K562 (cell line): ENCODE measurements around the gene FOXJ3. TPM values are rescaled to one million over a fixed set of nuclear protein-coding genes. Genes with fewer than 3 reads are reported as not detected.

Source experiments
- ARID4B ChIP-seq: sonication (generic); formaldehyde crosslinking; IDR thresholded peaks from 2 replicates; pipeline ENCODE4 v1.8.0; 2022; ENCODE audit warnings: mild to moderate bottlenecking, missing genetic modification reagents
- DIDO1 ChIP-seq: fragments of 450-650 bp; IDR thresholded peaks from 2 replicates; pipeline ENCODE4 v1.6.1; 2016; ENCODE audit warnings: low read depth, missing biosample characterization, missing genetic modification characterization
- ETV5 ChIP-seq: sonication (generic); formaldehyde crosslinking; IDR thresholded peaks from 2 replicates; pipeline ENCODE4 v1.4.0; 2020; ENCODE audit warnings: low read depth, mild to moderate bottlenecking, missing genetic modification reagents
- FOXJ3 ChIP-seq: sonication (generic); formaldehyde crosslinking; IDR thresholded peaks from 2 replicates; pipeline ENCODE4 v1.4.0; 2020; ENCODE audit warnings: mild to moderate bottlenecking, missing genetic modification reagents
- FOXP1 ChIP-seq: sonication (generic); formaldehyde crosslinking; IDR thresholded peaks from 2 replicates; pipeline ENCODE4 v1.8.0; 2022; ENCODE audit warnings: mild to moderate bottlenecking, missing genetic modification reagents
- KDM2B ChIP-seq: fragments of 250-450 bp; sonication (Bioruptor Pico); IDR thresholded peaks from 2 replicates; pipeline ENCODE4 v1.8.0; 2021; ENCODE audit warnings: mild to moderate bottlenecking, moderate library complexity
- MITF ChIP-seq: IDR thresholded peaks from 2 replicates; pipeline ENCODE4 v1.6.1; 2014; ENCODE audit warnings: antibody characterized with exemption
- NFRKB ChIP-seq: fragments of 450-650 bp; IDR thresholded peaks from 2 replicates; pipeline ENCODE4 v1.6.1; 2016; ENCODE audit warnings: low read depth
- POLR2H ChIP-seq: IDR thresholded peaks from 2 replicates; pipeline ENCODE4 v1.6.1; 2016; ENCODE audit warnings: missing genetic modification characterization, low read depth, mild to moderate bottlenecking, control low read depth, missing compliant biosample characterization, moderate library complexity
- SIX5 ChIP-seq, 2 experiments: IDR thresholded peaks; 2 replicates each; pipeline ENCODE4 v1.6.1; 2011; ENCODE audit warnings: low read length in 2 of 2, borderline replicate concordance in 1 of 2, low read depth in 1 of 2, mild to moderate bottlenecking in 1 of 2, moderate library complexity in 1 of 2; ENCODE audit not compliant: insufficient read depth in 1 of 2
- SNIP1 ChIP-seq: fragments of 450-650 bp; IDR thresholded peaks from 2 replicates; pipeline ENCODE4 v1.7.1; 2017; ENCODE audit warnings: low read depth, mild to moderate bottlenecking
- SOX6 ChIP-seq: fragments of 450-650 bp; IDR thresholded peaks from 2 replicates; pipeline ENCODE4 v1.6.1; 2014; ENCODE audit warnings: mild to moderate bottlenecking
- TEAD2 ChIP-seq: fragments of 450-650 bp; IDR thresholded peaks from 2 replicates; pipeline ENCODE4 v1.6.1; 2016; ENCODE audit warnings: missing genetic modification characterization, control low read depth, missing compliant biosample characterization
- WHSC1 ChIP-seq: IDR thresholded peaks from one replicate; pipeline ENCODE4 v1.6.1; 2012; ENCODE audit warnings: low read length, control low read depth, inconsistent platforms
- YY1 ChIP-seq, 3 experiments: IDR thresholded peaks; 2 replicates each; pipeline ENCODE4 v1.6.1; 2011; ENCODE audit warnings: low read length in 2 of 3, mild to moderate bottlenecking in 2 of 3, moderate library complexity in 2 of 3, borderline replicate concordance in 1 of 3, control low read depth in 1 of 3, low read depth in 1 of 3; ENCODE audit not compliant: insufficient read depth in 3 of 3, insufficient replicate concordance in 2 of 3, control insufficient read depth in 1 of 3, insufficient read length in 1 of 3; ENCODE audit errors: extremely low read depth in 1 of 3
- ZBTB33 ChIP-seq: sonication (generic); formaldehyde crosslinking; IDR thresholded peaks from 2 replicates; pipeline ENCODE4 v1.8.1; 2023; ENCODE audit warnings: mild to moderate bottlenecking, missing genetic modification reagents
- ZBTB7A ChIP-seq: IDR thresholded peaks from 2 replicates; pipeline ENCODE4 v1.6.1; 2011; ENCODE audit warnings: low read depth, mild to moderate bottlenecking, low read length, moderate library complexity, borderline replicate concordance; ENCODE audit not compliant: control insufficient read depth
- ZNF165 ChIP-seq: fragments of 250-450 bp; sonication (Bioruptor Pico); IDR thresholded peaks from 2 replicates; pipeline ENCODE4 v1.4.0; 2020; ENCODE audit warnings: borderline replicate concordance
- polyA plus RNA-seq, 8 experiments: library from polyadenylated mRNA; depleted of rRNA in 4 of 8; stranded (reverse) in 5 of 8; unstranded in 3 of 8; fragments of >200 nt; fragmentation: Nextera tagmentation in 2 of 8; fragmentation: Illumina TruSeq in 1 of 8; extraction: Ambion mirVana in 2 of 8; extraction: Trizol in 1 of 8; gene quantifications; 2 replicates each; pipeline versions ENCODE4 v1.2.1 to v1.2.3, GENCODE V29; 2011 to 2014; ENCODE audit warnings: inconsistent platforms in 1 of 8, missing spikeins in 1 of 8
- total RNA-seq, 7 experiments: library from RNA; depleted of rRNA in 6 of 7; stranded (reverse); fragments of >200 nt in 6 of 7; fragmentation: Illumina TruSeq in 2 of 7; extraction: Trizol in 2 of 7; gene quantifications; 2 replicates each; pipeline versions ENCODE4 v1.2.1 to v1.2.3, GENCODE V29; 2011 to 2021; ENCODE audit warnings: low replicate concordance in 1 of 7

The FOXJ3 gene
- total and polyA plus RNA-seq, 9 of the 15 experiments (the other 6 are each of a cell fraction or from before 2014, with no cell fraction given): 8.7 to 35.3 (median 23.4) TPM

GRCh38 chr1:42334240-42335049, 590 bp downstream of the FOXJ3 start (continued):
- TF ChIP-seq ARID4B: no peak; the same call in none of the 2 replicates
- TF ChIP-seq WHSC1: no peak
- no peak for TF ChIP-seq DIDO1 (tag)
- TF ChIP-seq ZBTB33: peak; percentile 23; the same call in 1 of the 2 replicates
- TF ChIP-seq SNIP1: no peak
- TF ChIP-seq FOXP1 (CRISPR knock-in tag): 0 out of 2 replicates have a peak, but pooled peaks have one; percentile 9
- TF ChIP-seq MITF: no peak
- no peak for TF ChIP-seq POLR2H
- TF ChIP-seq SOX6: no peak
- TF ChIP-seq KDM2B (CRISPR knock-in tag): no peak; the same call in 1 of the 2 replicates
- 0 out of 2 replicates have a peak, but pooled peaks have one; percentile 19 for TF ChIP-seq NFRKB
- TF ChIP-seq FOXJ3: no peak
- TF ChIP-seq SIX5 (IDR thresholded peaks at IDR 0.05; ENCODE audit: borderline replicate concordance in 1 of 2, insufficient read depth in 1 of 2, low read depth in 1 of 2, low read length in 2 of 2): no peak
- peak in 2 of 3 experiments; percentile 19 to 59 for TF ChIP-seq YY1 (IDR thresholded peaks at IDR 0.05; ENCODE audit: borderline replicate concordance in 1 of 3, control insufficient read depth in 1 of 3, extremely low read depth in 1 of 3, insufficient read depth in 3 of 3, insufficient read length in 1 of 3, insufficient replicate concordance in 2 of 3, low read depth in 1 of 3, low read length in 2 of 3)
- TF ChIP-seq ZNF165 (CRISPR knock-in tag): no peak
- peak; percentile 74; the same call in 1 of the 2 replicates for TF ChIP-seq ZBTB7A
- TF ChIP-seq ETV5 (CRISPR knock-in tag): no peak
- no peak for TF ChIP-seq TEAD2 (tag)
